GM21723 (cell line): ENCODE results near the gene NCEH1.
"Not testable (repeated sequence)": the region's sequence is repeated elsewhere in the genome, so short reads cannot be mapped to it uniquely, and the experiment has no call there.

Experiments used
- ATAC-seq: cut with Tn5 transposase; IDR thresholded peaks from one replicate; pipeline ENCODE4 v1.9.1; 2021; ENCODE audit warnings: mild to moderate bottlenecking, moderate library complexity; ENCODE audit not compliant: unreplicated experiment

The NCEH1 gene

GRCh38 chr3:172710664-172711453 is at the start of gene NCEH1:
Gene NCEH1 (minus strand): TSS chr3:172711067. CDS start chr3:172710984, 83 bp downstream.
- peak; percentile 100 for ATAC-seq

- ATAC-seq: not testable (repeated sequence)
Measured at GRCh38 chr3:172760416-172760815, 49.5 kb upstream of the NCEH1 start.

- ATAC-seq: no peak
Measured at GRCh38 chr3:172753125-172753524, 42.3 kb upstream of the NCEH1 start.

- ATAC-seq: no peak
Measured at GRCh38 chr3:172752651-172753050, 41.8 kb upstream of the NCEH1 start.

- peak; percentile 25 for ATAC-seq
Measured at GRCh38 chr3:172751175-172751704, 40.4 kb upstream of the NCEH1 start.

GRCh38 chr3:172750368-172751174 is 39.7 kb upstream of the NCEH1 start, which contains the start of gene ECT2:
Gene ECT2 (plus strand): TSS chr3:172750726. CDS start chr3:172754531, 3,805 bp downstream.
- ATAC-seq: peak; percentile 98

GRCh38 chr3:172750069-172750367 is 39.2 kb upstream of the NCEH1 start:
- ATAC-seq: peak; percentile 3

GRCh38 chr3:172749230-172749965 is 38.5 kb upstream of the NCEH1 start:
- no peak for ATAC-seq

- ATAC-seq: no peak
Measured at GRCh38 chr3:172746475-172746874, 35.6 kb upstream of the NCEH1 start.

GRCh38 chr3:172739462-172739861 is 28.6 kb upstream of the NCEH1 start:
- ATAC-seq: no peak

GRCh38 chr3:172735014-172735413 is 24.1 kb upstream of the NCEH1 start:
- no peak for ATAC-seq

- ATAC-seq: no peak
Measured at GRCh38 chr3:172726380-172726779, 15.5 kb upstream of the NCEH1 start.

- not testable (repeated sequence) for ATAC-seq
Measured at GRCh38 chr3:172722536-172723040, 11.7 kb upstream of the NCEH1 start.

- ATAC-seq: no peak
Measured at GRCh38 chr3:172717493-172718088, 6.7 kb upstream of the NCEH1 start.

GRCh38 chr3:172716476-172716875 is 5.6 kb upstream of the NCEH1 start:
- ATAC-seq: no peak

- ATAC-seq: no peak
Measured at GRCh38 chr3:172713316-172713715, 2.4 kb upstream of the NCEH1 start.

- no peak for ATAC-seq
Measured at GRCh38 chr3:172711454-172711795, 558 bp upstream of the NCEH1 start.

- peak; percentile 4 for ATAC-seq
Measured at GRCh38 chr3:172709774-172710663, 848 bp downstream of the NCEH1 start.

- no peak for ATAC-seq
Measured at GRCh38 chr3:172708921-172709773, 1.7 kb downstream of the NCEH1 start.
